ENCODE data around the gene ELFN1. TPM values are rescaled to one million over a fixed set of nuclear protein-coding genes. Genes with fewer than 3 reads are reported as not detected.

ELFN1 gene
- total and polyA plus RNA-seq, 2 donors: 0.91 to 2.6 TPM

DNA sequence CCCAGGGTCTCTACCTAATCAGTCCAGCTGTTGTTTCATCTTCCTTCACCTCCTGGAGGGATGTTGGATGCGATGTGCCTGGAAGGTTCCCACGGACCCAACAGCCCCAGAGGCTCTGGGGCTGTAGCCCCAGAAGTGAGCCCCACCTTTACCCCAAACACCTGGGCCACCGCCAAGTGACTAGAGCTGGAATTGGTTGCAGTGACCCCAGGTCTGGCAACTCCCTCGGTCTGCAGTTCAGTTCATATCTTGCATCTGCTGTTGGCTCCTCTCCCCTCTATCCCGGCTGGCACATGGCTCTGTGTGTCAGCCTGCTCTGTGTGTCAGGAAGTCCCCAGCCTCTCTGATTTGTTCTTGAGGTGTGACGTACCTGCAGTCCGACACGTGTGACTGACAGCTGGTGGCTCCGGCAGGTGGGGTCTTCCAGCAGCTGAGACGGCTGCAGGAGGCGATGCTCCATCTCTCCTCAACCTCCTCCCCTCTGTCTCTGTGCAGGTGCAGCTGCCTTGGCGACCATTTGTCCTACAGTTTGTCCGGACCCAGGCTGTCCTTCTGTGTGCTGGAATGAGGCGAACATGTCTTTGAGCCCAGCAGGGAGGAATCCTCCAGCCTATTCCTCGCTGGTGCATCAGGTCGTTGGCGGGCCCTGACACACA lies 38.6 kb downstream of the ELFN1 start:
- Histone ChIP-seq H3K27me3 (ENCODE audit: control insufficient read depth in 2 of 2, insufficient read depth in 1 of 2, low read length in 1 of 2) (peaks cover 2 to 24% of the 10 kb centered on the region in 2 donors), H3K27ac (ENCODE audit: low read depth in 1 of 2, low read length in 1 of 2) (no peak overlapping the region), H3K4me3 (ENCODE audit: low read length in 2 of 2) (no peak overlapping the region), H3K36me3 (ENCODE audit: control insufficient read depth in 2 of 2, insufficient read depth in 2 of 2, low read length in 1 of 2) (peaks cover 0 to 4% of the 10 kb centered on the region in 2 donors), H3K4me1 (ENCODE audit: control insufficient read depth in 2 of 2, insufficient read depth in 2 of 2, low read length in 2 of 2) (peaks cover 0 to 4% of the 10 kb centered on the region in 2 donors), H3K9me3 (ENCODE audit: control insufficient read depth in 2 of 2, insufficient read depth in 1 of 2, low read length in 1 of 2) (peaks cover 5 to 12% of the 10 kb centered on the region in 2 donors)
- no peak for DNase-seq (ENCODE audit: low read depth in 6 of 9, low spot score in 9 of 9)
- WGBS: 94% methylated on average over 17 of the region's 17 CpGs

DNA sequence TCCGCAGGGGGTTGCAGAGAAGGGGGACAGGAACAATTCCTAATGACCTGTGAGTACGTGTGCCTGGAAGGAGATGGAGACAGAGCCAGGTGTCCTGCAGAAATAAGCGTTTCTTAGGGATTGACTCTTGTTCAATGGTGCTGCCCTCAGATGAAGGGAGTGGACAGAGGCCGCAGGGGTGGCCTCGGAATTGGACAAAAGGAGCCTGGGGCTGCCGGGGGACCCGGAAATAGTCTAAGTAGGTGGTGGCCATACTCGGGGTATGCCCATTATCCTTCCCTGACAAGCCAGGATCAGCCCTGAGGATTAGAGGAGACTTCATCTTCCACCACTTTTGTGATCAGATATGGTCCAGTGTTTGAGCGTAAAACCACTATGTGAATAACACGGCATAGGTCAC lies 39.2 kb downstream of the ELFN1 start:
- WGBS: over 99% methylated on average over 10 of the region's 10 CpGs
- Histone ChIP-seq H3K9me3 (ENCODE audit: control insufficient read depth in 2 of 2, insufficient read depth in 1 of 2, low read length in 1 of 2) (peaks cover 5 to 12% of the 10 kb centered on the region in 2 donors), H3K27ac (ENCODE audit: low read depth in 1 of 2, low read length in 1 of 2) (no peak overlapping the region), H3K36me3 (ENCODE audit: control insufficient read depth in 2 of 2, insufficient read depth in 2 of 2, low read length in 1 of 2) (peaks cover 0 to 4% of the 10 kb centered on the region in 2 donors), H3K4me3 (ENCODE audit: low read length in 2 of 2) (no peak overlapping the region), H3K4me1 (ENCODE audit: control insufficient read depth in 2 of 2, insufficient read depth in 2 of 2, low read length in 2 of 2) (peaks cover 0 to 4% of the 10 kb centered on the region in 2 donors), H3K27me3 (ENCODE audit: control insufficient read depth in 2 of 2, insufficient read depth in 1 of 2, low read length in 1 of 2) (peaks cover 2 to 25% of the 10 kb centered on the region in 2 donors)
- DNase-seq (ENCODE audit: low read depth in 6 of 9, low spot score in 9 of 9): no peak

DNA sequence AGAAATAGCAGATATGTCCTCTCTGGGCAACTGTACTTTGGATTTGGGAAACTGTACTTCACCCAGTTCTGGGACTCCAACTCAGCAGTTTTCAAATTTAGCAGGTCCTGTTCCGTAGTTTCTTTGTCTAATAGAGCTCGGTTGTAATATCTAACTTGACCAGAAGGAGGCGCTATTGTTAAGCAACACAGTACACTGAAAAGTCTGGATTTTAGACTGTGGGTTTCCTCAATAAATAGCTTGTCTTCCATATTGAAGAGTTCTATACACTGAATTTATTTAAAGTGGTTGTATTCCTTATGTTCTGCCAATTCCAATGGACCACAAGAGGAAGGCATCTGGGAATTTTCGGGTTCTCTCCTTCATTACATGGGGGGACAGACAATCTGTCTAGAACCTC lies 39.8 kb downstream of the ELFN1 start:
- 86% methylated on average over 4 of the region's 4 CpGs for WGBS
- H3K4me1 ChIP-seq (ENCODE audit: control insufficient read depth in 2 of 2, insufficient read depth in 2 of 2, low read length in 2 of 2): peaks cover 0 to 4% of the 10 kb centered on the region in 2 donors
- no peak for DNase-seq (ENCODE audit: low read depth in 6 of 9, low spot score in 9 of 9)
- peaks cover 0 to 4% of the 10 kb centered on the region in 2 donors for H3K36me3 ChIP-seq (ENCODE audit: control insufficient read depth in 2 of 2, insufficient read depth in 2 of 2, low read length in 1 of 2)
- peaks cover 2 to 28% of the 10 kb centered on the region in 2 donors for H3K27me3 ChIP-seq (ENCODE audit: control insufficient read depth in 2 of 2, insufficient read depth in 1 of 2, low read length in 1 of 2)
- no peak overlapping the region for H3K27ac ChIP-seq (ENCODE audit: low read depth in 1 of 2, low read length in 1 of 2)
- H3K9me3 ChIP-seq (ENCODE audit: control insufficient read depth in 2 of 2, insufficient read depth in 1 of 2, low read length in 1 of 2): peaks cover 5 to 12% of the 10 kb centered on the region in 2 donors
- H3K4me3 ChIP-seq (ENCODE audit: low read length in 2 of 2): no peak overlapping the region

DNA sequence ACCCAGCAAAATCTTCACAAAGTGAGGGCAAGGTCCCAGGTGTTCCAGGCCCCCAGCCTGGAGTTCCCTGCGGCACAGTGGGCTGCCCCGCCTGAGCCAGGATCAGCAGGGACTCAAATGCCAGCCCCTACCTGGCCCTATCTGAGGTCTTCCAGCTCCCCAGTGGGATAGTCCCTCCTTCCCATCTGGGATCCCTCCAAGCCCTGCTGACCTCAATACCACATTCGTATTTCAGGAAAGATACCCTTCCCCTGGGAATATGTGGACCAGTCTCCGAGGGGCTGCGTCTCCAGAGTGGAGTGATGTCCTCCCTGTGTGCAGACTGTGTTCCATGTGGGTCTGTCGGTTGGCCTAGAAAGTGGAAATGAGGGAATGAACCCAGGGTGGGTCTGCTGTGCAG lies 40.9 kb downstream of the ELFN1 start:
- H3K27ac ChIP-seq (ENCODE audit: low read depth in 1 of 2, low read length in 1 of 2): no peak overlapping the region
- DNase-seq (ENCODE audit: low read depth in 6 of 9, low spot score in 9 of 9): no peak
- 92% methylated on average over 6 of the region's 6 CpGs for WGBS

DNA sequence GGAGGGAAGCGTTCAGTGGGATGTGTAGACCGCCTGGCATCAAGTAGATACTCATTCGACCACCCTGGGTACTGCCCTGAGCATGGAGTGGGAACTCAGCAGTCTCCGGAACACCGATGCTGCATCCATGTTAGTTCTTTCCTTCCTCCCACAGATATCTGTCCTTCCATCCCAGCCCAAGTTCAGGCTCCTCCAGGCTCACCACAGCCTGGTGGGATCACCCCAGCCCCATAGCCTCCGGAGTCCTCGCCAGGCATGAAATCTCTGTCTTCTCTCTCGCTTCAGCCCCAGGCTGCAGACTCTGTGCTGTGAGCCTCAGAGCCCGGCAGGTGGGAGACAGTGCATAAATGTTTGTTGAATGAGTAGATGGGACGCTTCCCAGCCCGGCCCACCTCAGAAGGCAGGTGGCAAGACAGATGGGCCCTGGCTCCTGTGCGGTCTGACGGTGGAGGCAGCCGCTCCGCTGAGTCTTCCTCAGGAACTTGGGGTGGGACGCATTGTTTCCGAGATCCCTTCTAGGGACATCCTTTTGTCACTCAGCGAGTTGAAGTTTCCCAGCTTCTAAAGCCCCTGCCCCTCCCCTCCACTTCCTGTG lies 42.9 kb downstream of the ELFN1 start:
- no peak for DNase-seq (ENCODE audit: low read depth in 6 of 9, low spot score in 9 of 9)
- WGBS: 80% methylated on average over 18 of the region's 18 CpGs
- peaks cover 2 to 48% of the 10 kb centered on the region in 2 donors for H3K27me3 ChIP-seq (ENCODE audit: control insufficient read depth in 2 of 2, insufficient read depth in 1 of 2, low read length in 1 of 2)

More for the DNA sequence above, 40.9 kb downstream of the ELFN1 start:
- H3K4me3 ChIP-seq (ENCODE audit: low read length in 2 of 2): no peak overlapping the region
- peaks cover 5 to 12% of the 10 kb centered on the region in 2 donors for H3K9me3 ChIP-seq (ENCODE audit: control insufficient read depth in 2 of 2, insufficient read depth in 1 of 2, low read length in 1 of 2)
- peaks cover 0 to 4% of the 10 kb centered on the region in 2 donors for H3K36me3 ChIP-seq (ENCODE audit: control insufficient read depth in 2 of 2, insufficient read depth in 2 of 2, low read length in 1 of 2)
- peaks cover 0 to 4% of the 10 kb centered on the region in 2 donors for H3K4me1 ChIP-seq (ENCODE audit: control insufficient read depth in 2 of 2, insufficient read depth in 2 of 2, low read length in 2 of 2)
- peaks cover 2 to 37% of the 10 kb centered on the region in 2 donors for H3K27me3 ChIP-seq (ENCODE audit: control insufficient read depth in 2 of 2, insufficient read depth in 1 of 2, low read length in 1 of 2)

DNA sequence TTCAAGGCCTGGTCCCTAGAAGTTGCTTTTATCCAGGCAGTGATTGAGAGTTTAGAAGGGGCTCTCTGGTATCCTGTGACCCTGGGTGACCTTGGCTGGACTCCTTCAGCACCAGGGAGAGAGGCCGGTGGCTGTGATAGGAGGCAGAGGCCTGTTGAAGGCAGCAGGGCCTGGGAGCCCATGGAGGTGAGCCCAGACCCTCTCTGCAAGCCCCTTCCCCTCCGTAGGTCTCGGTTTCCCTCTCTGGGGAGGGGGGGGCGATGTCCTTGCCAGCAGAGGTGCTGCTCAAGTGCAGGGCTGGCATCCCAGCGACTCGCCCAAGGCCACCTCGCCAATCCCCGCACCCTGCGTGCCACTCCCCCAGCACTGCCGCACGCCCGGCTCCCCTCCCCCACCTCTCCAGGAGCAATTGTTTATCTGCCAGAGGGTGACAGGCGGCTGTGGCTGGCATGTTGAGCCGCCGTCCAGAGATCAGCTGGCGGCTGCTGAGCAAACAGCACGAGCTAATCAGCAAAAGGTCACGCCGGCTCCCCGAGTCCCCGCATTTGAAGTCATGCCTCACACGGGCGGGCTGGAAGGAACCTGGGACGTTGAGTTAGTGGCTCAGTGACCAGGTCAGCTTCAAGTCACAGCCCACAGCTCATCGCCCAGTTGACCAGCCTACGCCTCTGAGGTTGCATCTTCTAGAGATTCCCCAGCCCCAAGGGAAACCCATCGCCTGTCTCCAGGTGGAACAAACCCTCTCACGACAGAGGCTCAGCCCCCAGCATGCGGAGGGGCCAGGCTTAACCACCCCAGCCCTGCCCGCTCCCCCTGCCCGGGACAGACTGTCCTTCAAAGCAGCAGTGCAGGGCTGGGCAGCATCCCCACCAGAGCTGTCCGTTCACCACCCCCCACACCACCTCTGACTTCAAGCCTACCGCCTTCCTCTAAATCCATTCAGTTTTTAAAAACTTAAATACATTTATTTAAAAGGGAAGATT lies 43.7 kb downstream of the ELFN1 start:
- DNase-seq (ENCODE audit: low read depth in 6 of 9, low spot score in 9 of 9): no peak
- no peak overlapping the region for H3K27ac ChIP-seq (ENCODE audit: low read depth in 1 of 2, low read length in 1 of 2)
- no peak overlapping the region for H3K4me3 ChIP-seq (ENCODE audit: low read length in 2 of 2)
- H3K27me3 ChIP-seq (ENCODE audit: control insufficient read depth in 2 of 2, insufficient read depth in 1 of 2, low read length in 1 of 2): peaks cover 0 to 48% of the 10 kb centered on the region in 2 donors
- peaks cover 0 to 4% of the 10 kb centered on the region in 2 donors for H3K36me3 ChIP-seq (ENCODE audit: control insufficient read depth in 2 of 2, insufficient read depth in 2 of 2, low read length in 1 of 2)
- H3K9me3 ChIP-seq (ENCODE audit: control insufficient read depth in 2 of 2, insufficient read depth in 1 of 2, low read length in 1 of 2): peaks cover 5 to 17% of the 10 kb centered on the region in 2 donors
- WGBS: 80% methylated on average over 33 of the region's 33 CpGs
- H3K4me1 ChIP-seq (ENCODE audit: control insufficient read depth in 2 of 2, insufficient read depth in 2 of 2, low read length in 2 of 2): peaks cover 0 to 4% of the 10 kb centered on the region in 2 donors

More for the DNA sequence above, 42.9 kb downstream of the ELFN1 start:
- H3K27ac ChIP-seq (ENCODE audit: low read depth in 1 of 2, low read length in 1 of 2): no peak overlapping the region
- H3K4me3 ChIP-seq (ENCODE audit: low read length in 2 of 2): no peak overlapping the region
- H3K4me1 ChIP-seq (ENCODE audit: control insufficient read depth in 2 of 2, insufficient read depth in 2 of 2, low read length in 2 of 2): peaks cover 0 to 4% of the 10 kb centered on the region in 2 donors
- peaks cover 5 to 14% of the 10 kb centered on the region in 2 donors for H3K9me3 ChIP-seq (ENCODE audit: control insufficient read depth in 2 of 2, insufficient read depth in 1 of 2, low read length in 1 of 2)
- peaks cover 0 to 4% of the 10 kb centered on the region in 2 donors for H3K36me3 ChIP-seq (ENCODE audit: control insufficient read depth in 2 of 2, insufficient read depth in 2 of 2, low read length in 1 of 2)

DNA sequence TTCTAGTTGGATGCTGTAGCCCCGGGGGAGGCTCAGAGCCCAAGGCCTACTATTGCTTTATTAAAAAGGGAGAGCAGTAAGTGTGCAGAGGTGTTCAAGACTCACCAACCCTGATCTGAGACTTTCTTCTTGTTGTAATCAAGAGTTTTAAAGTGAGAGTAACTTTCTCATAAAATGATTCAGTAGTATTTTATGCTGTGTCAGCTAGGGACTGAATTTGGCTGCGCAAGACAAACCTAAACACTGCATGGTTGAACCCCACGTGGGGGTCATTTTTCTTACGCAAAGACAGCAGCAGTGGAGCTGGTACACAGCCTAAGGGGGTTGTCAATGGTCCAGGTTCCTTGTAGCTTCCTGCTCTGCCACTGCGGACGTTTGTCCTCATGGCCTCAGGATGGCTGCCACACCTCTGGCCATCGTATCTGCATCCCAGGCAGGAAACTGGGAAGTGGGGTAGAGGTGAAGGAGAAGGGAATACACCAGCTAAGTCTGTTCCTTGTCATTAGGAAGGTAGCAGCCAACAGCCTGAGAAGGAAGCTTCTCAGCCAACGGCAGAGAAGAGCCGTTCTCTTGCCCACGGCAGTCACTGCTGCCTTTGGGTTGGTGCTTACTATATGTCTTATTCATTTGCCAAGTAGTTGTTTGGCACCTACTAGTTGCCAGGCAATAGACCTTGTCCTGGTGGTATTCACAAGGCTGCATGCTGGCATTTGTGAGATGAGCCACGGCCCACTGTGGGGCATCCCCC lies 44.7 kb downstream of the ELFN1 start:
- H3K4me3 ChIP-seq (ENCODE audit: low read length in 2 of 2): no peak overlapping the region
- H3K27me3 ChIP-seq (ENCODE audit: control insufficient read depth in 2 of 2, insufficient read depth in 1 of 2, low read length in 1 of 2): peaks cover 0 to 48% of the 10 kb centered on the region in 2 donors
- no peak for DNase-seq (ENCODE audit: low read depth in 6 of 9, low spot score in 9 of 9)
- no peaks in the 10 kb centered on the region for H3K36me3 ChIP-seq (ENCODE audit: control insufficient read depth in 2 of 2, insufficient read depth in 2 of 2, low read length in 1 of 2)
- 97% methylated on average over 11 of the region's 11 CpGs for WGBS
- H3K27ac ChIP-seq (ENCODE audit: low read depth in 1 of 2, low read length in 1 of 2): no peak overlapping the region
- H3K9me3 ChIP-seq (ENCODE audit: control insufficient read depth in 2 of 2, insufficient read depth in 1 of 2, low read length in 1 of 2): peaks cover under 1 to 9% of the 10 kb centered on the region in 2 donors
- H3K4me1 ChIP-seq (ENCODE audit: control insufficient read depth in 2 of 2, insufficient read depth in 2 of 2, low read length in 2 of 2): peaks cover 0 to 9% of the 10 kb centered on the region in 2 donors

DNA sequence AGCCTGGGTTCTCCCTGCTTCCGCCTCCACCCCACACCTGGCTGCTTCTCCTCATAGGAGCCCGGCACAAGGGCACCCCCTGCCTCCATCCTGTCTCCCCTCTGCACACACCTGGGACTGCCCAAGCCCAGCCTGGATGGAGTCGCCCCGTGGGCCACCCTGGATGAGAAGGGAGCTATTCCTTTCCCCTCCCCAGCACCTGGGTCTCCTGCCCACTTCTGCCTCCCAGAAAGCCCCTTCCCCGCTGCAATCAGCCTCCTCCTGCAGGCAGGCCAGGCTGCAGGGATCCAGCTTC lies 45.2 kb downstream of the ELFN1 start:
- no peak overlapping the region for H3K27ac ChIP-seq (ENCODE audit: low read depth in 1 of 2, low read length in 1 of 2)
- no peak for DNase-seq (ENCODE audit: low read depth in 6 of 9, low spot score in 9 of 9)
- H3K4me3 ChIP-seq (ENCODE audit: low read length in 2 of 2): no peak overlapping the region
- peaks cover 0 to 48% of the 10 kb centered on the region in 2 donors for H3K27me3 ChIP-seq (ENCODE audit: control insufficient read depth in 2 of 2, insufficient read depth in 1 of 2, low read length in 1 of 2)
- 92% methylated on average over 5 of the region's 5 CpGs for WGBS
- H3K4me1 ChIP-seq (ENCODE audit: control insufficient read depth in 2 of 2, insufficient read depth in 2 of 2, low read length in 2 of 2): peaks cover 0 to 12% of the 10 kb centered on the region in 2 donors
- no peaks in the 10 kb centered on the region for H3K36me3 ChIP-seq (ENCODE audit: control insufficient read depth in 2 of 2, insufficient read depth in 2 of 2, low read length in 1 of 2)
- H3K9me3 ChIP-seq (ENCODE audit: control insufficient read depth in 2 of 2, insufficient read depth in 1 of 2, low read length in 1 of 2): peaks cover 0 to 9% of the 10 kb centered on the region in 2 donors
